NCI-H1436 treated with DMSO at 0.1 percent for 48 hours (cell line): ENCODE data around the gene SOAT1.
"Not testable (repeated sequence)": the region's sequence is repeated elsewhere in the genome, so short reads cannot be mapped to it uniquely, and the experiment has no call there.

ENCODE experiments used
- DNase-seq: peaks from one replicate; lab custom pipeline; 2025; lab: John Stamatoyannopoulos, UW

Gene SOAT1

GRCh38 chr1:179293340-179294327 lies at the start of gene SOAT1:
TSS of gene SOAT1 (plus strand) at chr1:179293797. CDS start at chr1:179302685, 8,888 bp downstream.
- DNase-seq: peak; percentile 71

DNA sequence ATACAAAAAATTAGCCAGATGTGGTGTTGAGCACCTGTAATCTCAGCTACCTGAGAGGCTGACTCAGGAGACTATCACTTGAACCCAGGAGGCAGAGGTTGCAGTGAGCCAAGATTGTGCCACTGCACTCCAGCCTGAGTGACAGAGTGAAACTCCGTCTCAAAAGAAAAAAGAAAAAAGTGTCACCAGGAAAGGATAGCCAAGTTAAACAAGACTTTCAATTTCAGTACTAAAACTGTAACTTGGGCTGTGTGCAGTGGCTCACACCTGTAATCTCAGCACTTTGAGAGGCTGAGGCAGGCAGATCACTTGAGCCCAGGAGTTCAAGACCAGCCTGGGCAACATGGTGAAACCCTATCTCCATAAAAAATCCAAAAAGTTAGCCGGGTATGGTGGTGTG lies 48.2 kb upstream of the SOAT1 start:
- not testable (repeated sequence) for DNase-seq

GRCh38 chr1:179247923-179248322 lies 45.7 kb upstream of the SOAT1 start:
- no peak for DNase-seq

DNA sequence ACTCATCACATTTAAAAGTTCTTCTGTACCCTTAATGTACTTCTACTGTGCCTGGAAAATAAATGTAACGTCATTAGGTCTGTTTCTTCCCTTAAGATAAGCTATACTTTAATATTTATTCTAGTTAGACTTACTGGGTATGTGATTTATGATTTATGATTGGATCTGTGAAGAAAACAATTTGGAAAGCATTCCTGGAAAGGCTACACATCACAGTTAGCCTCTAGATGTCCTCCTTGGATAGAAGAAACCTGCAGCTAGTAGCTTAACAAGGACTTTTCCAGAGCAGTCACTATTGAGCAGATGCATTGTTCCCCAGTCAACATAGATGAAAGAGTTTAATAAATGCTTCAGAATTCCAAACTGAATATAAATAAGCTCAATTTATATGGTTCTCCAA lies 41.9 kb upstream of the SOAT1 start:
- DNase-seq: no peak

DNA sequence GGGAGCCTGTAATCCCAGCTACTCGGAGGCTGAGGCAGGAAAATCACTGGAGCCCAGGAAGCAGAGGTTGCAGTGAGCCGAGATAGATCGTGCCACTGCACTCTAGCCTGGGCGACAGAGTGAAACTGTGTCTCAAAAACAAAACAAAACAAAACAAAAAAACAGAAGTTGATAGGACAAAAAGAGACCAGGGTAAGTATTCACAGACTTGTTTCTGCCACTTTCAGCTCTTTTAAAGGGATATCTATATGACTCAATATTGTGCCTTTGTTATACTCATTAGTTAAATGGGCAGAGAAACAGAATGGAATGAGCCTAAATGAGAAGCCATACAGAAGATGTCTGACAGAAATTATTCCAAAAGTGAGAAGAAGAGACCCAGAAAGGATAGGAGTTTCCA lies 41.0 kb upstream of the SOAT1 start:
- DNase-seq: no peak

GRCh38 chr1:179253286-179253972 lies 40.2 kb upstream of the SOAT1 start:
- DNase-seq: no peak

DNA sequence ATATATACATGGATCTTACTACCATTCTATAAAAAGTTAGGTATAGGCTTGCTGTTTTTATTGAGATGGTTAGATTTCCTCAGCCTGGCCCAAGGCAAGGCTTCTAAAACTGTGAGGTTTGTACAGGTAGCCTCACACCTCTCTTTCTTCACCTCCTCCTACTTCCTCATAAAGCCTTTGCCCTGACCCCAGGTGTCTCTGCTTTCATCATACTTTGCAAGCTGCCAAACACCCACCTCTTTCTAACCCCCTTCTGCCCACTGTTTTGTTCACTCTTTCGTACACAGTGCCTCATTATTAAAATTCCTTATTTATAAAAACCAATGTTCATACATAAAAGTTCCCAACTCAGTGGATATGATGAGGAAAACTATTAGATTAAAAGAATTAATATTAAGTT lies 31.4 kb upstream of the SOAT1 start:
- DNase-seq: no peak

DNA sequence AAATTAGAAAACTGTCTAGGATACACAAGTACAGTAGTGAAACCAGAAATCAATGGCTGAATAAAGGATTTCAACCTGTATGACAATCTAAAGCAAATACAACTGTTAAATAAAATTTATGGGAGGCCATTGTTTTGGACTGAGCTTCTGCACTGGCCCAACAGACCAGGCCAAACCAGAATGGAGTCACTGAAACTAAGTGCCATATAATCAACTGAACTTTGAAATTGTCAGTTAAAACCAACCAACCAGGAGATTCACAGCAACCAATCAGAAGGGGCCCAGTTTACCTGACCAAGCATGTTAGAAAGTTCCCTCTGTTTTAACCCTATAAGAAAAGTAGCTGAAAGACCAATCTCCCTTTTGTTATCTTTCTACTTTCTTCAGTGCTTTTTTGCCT lies 30.5 kb upstream of the SOAT1 start:
- no peak for DNase-seq

DNA sequence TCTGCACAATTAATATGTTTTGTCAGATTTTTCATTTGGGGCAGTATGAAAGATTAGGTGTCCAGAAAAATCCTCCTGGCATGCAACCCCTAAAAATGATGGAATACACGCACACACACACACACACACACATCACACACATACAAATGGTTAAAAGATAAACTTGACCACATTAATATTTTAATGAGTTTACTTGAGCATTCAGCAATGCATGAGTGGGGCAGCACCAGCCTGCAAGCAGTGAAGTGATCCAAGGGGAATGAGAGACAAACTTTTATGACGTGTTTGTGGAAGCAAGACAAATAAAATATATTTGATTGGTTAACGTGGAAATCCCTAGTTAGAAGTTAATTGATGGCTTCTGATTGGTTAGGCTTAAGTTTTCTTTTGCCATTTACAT lies 29.1 kb upstream of the SOAT1 start:
- no peak for DNase-seq

GRCh38 chr1:179269071-179269470 lies 24.5 kb upstream of the SOAT1 start:
- DNase-seq: no peak

- DNase-seq: not testable (repeated sequence)
Measured at GRCh38 chr1:179274424-179274823, 19.2 kb upstream of the SOAT1 start.

DNA sequence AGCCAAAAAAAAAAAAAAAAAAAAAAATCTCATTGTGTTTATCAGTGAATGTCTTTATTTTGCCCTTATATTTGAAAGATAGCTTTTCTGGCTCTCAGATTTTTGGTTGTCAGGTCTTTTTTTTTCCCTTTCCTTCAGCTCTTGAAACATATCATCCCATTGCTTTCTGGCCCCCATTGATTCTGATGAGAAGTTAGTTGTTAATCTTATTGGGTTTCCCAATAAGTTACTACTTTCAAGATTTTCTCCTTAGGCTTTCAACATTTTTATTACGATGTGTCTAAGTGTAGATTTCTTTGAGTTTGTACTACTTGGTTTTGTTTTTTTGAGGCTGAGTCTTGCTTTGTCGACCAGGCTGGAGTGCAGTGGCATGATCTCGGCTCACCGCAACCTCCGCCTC lies 14.7 kb upstream of the SOAT1 start:
- DNase-seq: no peak

GRCh38 chr1:179283992-179284391 lies 9.6 kb upstream of the SOAT1 start:
- DNase-seq: no peak

- DNase-seq: no peak
Measured at GRCh38 chr1:179287946-179288345, 5.7 kb upstream of the SOAT1 start.

DNA sequence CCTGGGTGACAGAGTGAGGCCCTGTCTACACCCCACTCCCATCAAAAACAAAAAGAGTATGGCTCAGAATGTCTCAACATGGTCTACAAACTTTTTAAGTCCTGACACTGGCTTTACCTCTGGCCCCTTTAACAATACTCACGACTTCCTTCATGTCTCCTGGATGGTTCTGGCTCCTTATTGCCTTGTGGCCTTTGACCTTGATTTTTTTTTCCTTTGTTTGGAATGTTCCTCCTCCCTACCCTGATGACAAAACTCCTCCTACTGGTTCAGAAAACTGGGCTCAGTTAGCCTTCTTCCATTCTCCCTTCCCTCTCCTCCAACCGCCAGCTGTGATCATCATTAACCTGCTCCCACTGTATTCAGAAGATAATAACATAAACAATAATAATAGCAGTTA lies 4.6 kb upstream of the SOAT1 start:
- no peak for DNase-seq

DNA sequence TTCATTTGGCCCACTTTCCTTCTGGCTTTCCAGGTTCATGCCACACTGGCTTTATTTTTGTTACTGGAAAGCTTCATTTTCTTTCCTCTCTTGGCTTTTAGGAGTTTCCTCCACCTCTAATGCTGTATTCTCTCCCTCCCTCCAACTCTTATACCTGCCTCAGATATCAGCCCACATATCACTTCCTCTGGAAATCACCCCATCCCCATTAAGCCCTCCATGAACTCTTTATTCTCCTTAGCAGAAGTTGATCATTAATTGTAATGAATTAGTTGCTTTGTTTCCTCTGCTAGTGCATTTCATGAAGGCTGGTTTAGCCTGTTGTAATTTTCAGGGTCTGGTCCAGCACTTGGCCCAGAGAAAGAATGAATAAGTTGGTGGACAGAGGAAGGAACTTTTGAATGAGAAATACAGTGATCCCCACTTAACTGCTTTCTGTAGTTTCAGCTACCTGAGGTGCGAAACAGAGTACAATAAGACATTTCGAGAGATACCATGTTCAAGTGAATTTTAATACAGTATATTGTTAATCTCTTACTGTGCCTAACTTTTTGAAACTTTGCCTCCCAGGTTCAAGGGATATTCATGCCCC lies 1.7 kb downstream of the SOAT1 start:
- DNase-seq: no peak

DNA sequence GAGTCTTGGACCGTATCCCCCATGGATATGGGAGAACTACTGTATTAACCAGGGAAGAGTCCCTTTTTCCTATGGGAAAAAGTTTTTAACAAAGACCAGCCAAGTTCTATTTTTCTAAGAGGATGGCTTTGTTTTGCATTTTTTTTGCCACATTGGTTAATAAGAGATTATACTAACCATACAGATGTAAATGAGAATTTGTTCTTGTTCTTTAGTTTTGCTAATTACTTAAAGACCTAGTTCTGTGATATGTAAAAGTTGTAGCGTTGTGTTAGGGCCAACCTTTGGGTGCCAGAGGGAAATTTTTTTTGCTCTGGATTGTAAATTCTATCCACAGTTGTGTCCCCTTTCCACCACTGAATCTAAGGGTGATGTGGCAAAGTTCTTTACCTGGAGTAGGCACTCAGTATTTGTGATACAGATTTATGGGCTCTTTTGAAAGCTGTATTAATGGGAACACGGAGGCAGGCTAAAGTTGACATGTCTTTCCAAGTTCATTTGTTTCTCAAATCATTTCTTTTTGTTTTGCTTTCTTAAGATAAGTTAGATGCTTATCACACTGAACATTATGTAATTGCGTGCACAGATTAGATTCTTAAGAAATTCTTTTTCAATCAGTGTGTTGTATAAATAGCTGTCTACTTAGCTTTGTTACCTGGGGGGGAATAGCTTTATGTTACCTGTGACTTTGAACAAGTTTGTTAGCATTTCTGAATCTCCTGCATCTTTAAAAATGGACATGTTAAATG lies 2.9 kb downstream of the SOAT1 start:
- DNase-seq: no peak

- DNase-seq: no peak
Measured at GRCh38 chr1:179297105-179297378, 3.4 kb downstream of the SOAT1 start.

GRCh38 chr1:179298952-179299351 lies 5.4 kb downstream of the SOAT1 start:
- no peak for DNase-seq

GRCh38 chr1:179300112-179300511 lies 6.5 kb downstream of the SOAT1 start:
- DNase-seq: no peak

GRCh38 chr1:179302070-179302469 lies 8.5 kb downstream of the SOAT1 start:
- DNase-seq: no peak

- no peak for DNase-seq
Measured at GRCh38 chr1:179303200-179303785, 9.7 kb downstream of the SOAT1 start.
